HepG2 (cell line): ENCODE results near the gene MEPCE. TPM values are rescaled to one million over a fixed set of nuclear protein-coding genes. Genes with fewer than 3 reads are reported as not detected.

ENCODE experiments used
- ATAC-seq: fragments of 200-7000 bp; cut with Tn5 transposase; 3 replicates; pipeline ENCODE4 v1.9.1; 2020; ENCODE audit warnings: mild to moderate bottlenecking, moderate library complexity
- BruUV-seq: library from RNA; stranded (reverse); fragments of 400-500 nt; replicated peaks from 2 replicates; lab custom pipeline; 2021; lab: Mats Ljungman, UMichigan
- CTCF ChIA-PET: fragments of 300-600 bp; formaldehyde crosslinking; extraction: SDS; loops from one replicate; lab custom pipeline; 2021; ENCODE audit warnings: low total read pairs, inconsistent platforms, low intra/inter-chr PET ratio; lab: Yijun Ruan, JAX
- POLR2A ChIA-PET: fragments of 350-600 bp; sonication (Branson Sonifier 250); formaldehyde crosslinking; loops from one replicate; lab custom pipeline; 2020; ENCODE audit warnings: antibody characterized with exemption, inconsistent platforms; lab: Yijun Ruan, JAX
- DNase-seq: peaks from one replicate; pipeline ENCODE4 v3.0.0-alpha.2; 2015; ENCODE audit warnings: low spot score
- FAIRE-seq: peaks from 3 replicates; lab custom pipeline; 2011; peaks lifted over from hg19 to GRCh38; lab: Jason Lieb, UNC
- H2AFZ ChIP-seq: one replicate; pipeline ENCODE4 v1.6.1; 2011; ENCODE audit warnings: low read length, inconsistent platforms
- H3K27ac ChIP-seq: fragments of 300-600 bp; 3 replicates; pipeline ENCODE4 v1.8.0; 2011; ENCODE audit warnings: mixed run types, mild to moderate bottlenecking, mixed read lengths, low read length, inconsistent platforms; ENCODE audit not compliant: insufficient read depth; ENCODE audit errors: extremely low read length
- H3K27me3 ChIP-seq, 2 experiments: fragments of 200-600 bp in 1 of 2; 2 replicates in 1 of 2; 3 replicates in 1 of 2; pipeline versions ENCODE4 v1.6.0 to v1.8.0; 2011; ENCODE audit warnings: low read length in 2 of 2, mild to moderate bottlenecking in 2 of 2, moderate library complexity in 2 of 2, inconsistent platforms in 1 of 2; ENCODE audit not compliant: insufficient read depth in 2 of 2, control insufficient read depth in 1 of 2
- H3K36me3 ChIP-seq, 2 experiments: fragments of 200-600 bp in 1 of 2; replicated peaks in 1 of 2; 2 replicates in 1 of 2; 3 replicates in 1 of 2; pipeline versions ENCODE4 v1.5.1 to v1.8.0; 2011; ENCODE audit warnings: low read length in 2 of 2, inconsistent platforms in 1 of 2; ENCODE audit not compliant: insufficient read depth in 2 of 2, control insufficient read depth in 1 of 2
- H3K4me1 ChIP-seq: 2 replicates; pipeline ENCODE4 v1.5.1; 2012; ENCODE audit warnings: low read length, inconsistent platforms; ENCODE audit not compliant: insufficient read depth
- H3K4me2 ChIP-seq: 2 replicates; pipeline ENCODE4 v1.6.0; 2011; ENCODE audit warnings: low read depth, low read length, inconsistent platforms
- H3K4me3 ChIP-seq, 3 experiments: fragments of 200-600 bp in 1 of 3; sonication (generic), shearing (Covaris generic) in 1 of 3; replicated peaks in 1 of 3; 2 replicates each; pipeline ENCODE4 v1.5.1; 2011 to 2016; ENCODE audit warnings: low read length in 3 of 3, inconsistent platforms in 2 of 3, low read depth in 2 of 3, mild to moderate bottlenecking in 2 of 3, control low read depth in 1 of 3, mixed read lengths in 1 of 3; ENCODE audit not compliant: insufficient read depth in 1 of 3
- H3K79me2 ChIP-seq: one replicate; pipeline ENCODE4 v1.6.1; 2011; ENCODE audit warnings: low read length, inconsistent platforms; ENCODE audit not compliant: insufficient read depth
- H3K9ac ChIP-seq: 2 replicates; pipeline ENCODE4 v1.6.0; 2011; ENCODE audit warnings: mild to moderate bottlenecking, low read depth, low read length, inconsistent platforms; ENCODE audit not compliant: insufficient read depth
- H3K9me3 ChIP-seq: 2 replicates; pipeline ENCODE4 v1.5.1; 2012; ENCODE audit warnings: mild to moderate bottlenecking, low read length
- H4K20me1 ChIP-seq: 2 replicates; pipeline ENCODE4 v1.6.0; 2011; ENCODE audit warnings: inconsistent platforms, mild to moderate bottlenecking, low read length, moderate library complexity; ENCODE audit not compliant: insufficient read depth
- HES4 ChIP-seq: sonication (generic); formaldehyde crosslinking; IDR thresholded peaks from 2 replicates; pipeline ENCODE4 v1.9.0; 2021; ENCODE audit warnings: mild to moderate bottlenecking, missing genetic modification reagents, borderline replicate concordance
- HMGA1 ChIP-seq: sonication (generic); formaldehyde crosslinking; conservative IDR thresholded peaks from 2 replicates; pipeline ENCODE4 v1.4.0; 2020; ENCODE audit warnings: missing genetic modification reagents
- MLLT10 ChIP-seq: sonication (generic); formaldehyde crosslinking; IDR thresholded peaks from 2 replicates; pipeline ENCODE4 v1.4.0; 2020; ENCODE audit warnings: missing genetic modification reagents
- ZBTB20 ChIP-seq: sonication (generic); formaldehyde crosslinking; IDR thresholded peaks from 2 replicates; pipeline ENCODE4 v1.8.1; 2023; ENCODE audit warnings: missing genetic modification reagents, low read depth, mild to moderate bottlenecking, borderline replicate concordance
- ZNF354B ChIP-seq: sonication (generic); formaldehyde crosslinking; IDR thresholded peaks from 2 replicates; pipeline ENCODE4 v1.8.0; 2022; ENCODE audit warnings: mild to moderate bottlenecking, missing genetic modification reagents
- ZSCAN30 ChIP-seq: sonication (generic); formaldehyde crosslinking; IDR thresholded peaks from 2 replicates; pipeline ENCODE4 v1.5.0; 2020; ENCODE audit warnings: mild to moderate bottlenecking, missing genetic modification reagents
- WGBS: methylation state at CpG from one replicate; pipeline ENCODE4 v1.1.6; 2017; ENCODE audit warnings: low lambda C conversion rate; 5-methylcytosine and 5-hydroxymethylcytosine counted together
- in situ Hi-C: cut with HindIII; loops from 2 replicates; pipeline ENCODE4 v1.10.0; 2017; ENCODE audit warnings: low pct_unique_long_range_greater_than_20kb; ENCODE audit not compliant: extremely low pct_ligation_motif_present
- intact Hi-C: fragments of 100-400 bp; cut with micrococcal nuclease; formaldehyde crosslinking; loops from one replicate; pipeline ENCODE4 v1.10.0; 2022; ENCODE audit not compliant: unreplicated experiment
- polyA plus RNA-seq, 8 experiments: library from polyadenylated mRNA; depleted of rRNA in 3 of 8; stranded (reverse) in 7 of 8; unstranded in 1 of 8; fragments of >200 nt; fragmentation: Illumina TruSeq in 4 of 8; extraction: Trizol in 4 of 8; gene quantifications; 2 replicates each; pipeline versions ENCODE4 v1.2.1 to v1.2.3, GENCODE V29; 2011 to 2016; ENCODE audit warnings: low read depth in 4 of 8, missing spikeins in 1 of 8, mixed read lengths in 1 of 8; ENCODE audit not compliant: insufficient read depth in 1 of 8
- total RNA-seq, 5 experiments: library from RNA; depleted of rRNA; stranded (reverse); fragments of >200 nt; fragmentation: Illumina TruSeq; extraction: Trizol; gene quantifications; 2 replicates each; pipeline ENCODE4 v1.2.3, GENCODE V29; 2016; ENCODE audit warnings: low read depth in 1 of 5
- TF ChIP-seq, protein P1 (sequence below): sonication (generic); formaldehyde crosslinking; IDR thresholded peaks from 2 replicates; pipeline ENCODE4 v1.4.0; 2020; ENCODE audit warnings: missing genetic modification reagents, borderline replicate concordance
- TF ChIP-seq, protein P2 (sequence below): sonication (generic); formaldehyde crosslinking; IDR thresholded peaks from 2 replicates; pipeline ENCODE4 v1.8.0; 2022; ENCODE audit warnings: mild to moderate bottlenecking, missing genetic modification reagents
- TF ChIP-seq, protein P3 (sequence below): sonication (generic); formaldehyde crosslinking; IDR thresholded peaks from 2 replicates; pipeline ENCODE4 v1.9.0; 2022; ENCODE audit warnings: missing genetic modification reagents, mild to moderate bottlenecking, borderline replicate concordance

MEPCE gene
- total and polyA plus RNA-seq, 2 of the 13 experiments (the other 11 are each of a cell fraction or from before 2014, with no cell fraction given): 12.3 to 26.0 TPM

DNA sequence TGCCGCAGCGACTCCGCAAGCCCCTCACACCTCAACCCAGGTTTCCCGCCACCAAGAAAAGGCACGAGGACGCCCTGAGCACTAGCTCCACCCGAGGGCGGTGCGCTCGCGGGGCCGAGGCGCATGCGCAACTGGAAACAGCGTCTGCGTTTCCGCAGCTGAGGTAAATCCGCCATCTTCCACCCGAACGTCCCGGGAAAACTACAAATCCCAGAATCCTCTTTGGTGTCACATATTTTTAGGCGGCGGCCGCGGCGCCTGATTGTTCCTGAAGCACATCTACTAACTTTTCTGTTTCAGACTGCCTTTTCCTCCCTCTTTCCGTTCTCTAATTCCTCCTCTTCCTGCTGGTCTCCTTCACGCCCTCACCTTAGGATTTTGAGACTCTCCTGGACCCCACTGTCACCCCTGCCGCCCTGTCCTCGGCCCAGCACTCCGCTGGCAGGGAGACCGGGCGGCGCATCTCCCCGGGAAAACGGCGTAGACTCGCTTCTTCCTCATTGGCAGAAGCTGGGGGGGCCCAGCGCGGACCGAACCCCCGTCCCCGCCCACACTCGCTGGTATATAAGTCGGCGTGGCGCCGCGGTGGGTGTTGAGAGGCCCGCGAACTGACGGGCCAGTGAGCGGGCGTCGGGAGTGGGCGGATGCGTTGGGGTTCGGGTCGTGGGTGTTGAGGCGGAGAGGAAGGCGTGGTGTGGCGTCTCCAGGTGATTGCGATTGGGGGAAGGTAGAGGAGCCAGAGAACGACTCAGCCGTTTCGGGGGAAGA, 1.2 kb upstream of the MEPCE start, which contains the start of gene ZCWPW1 (continued):
- TF ChIP-seq, protein P1, sequence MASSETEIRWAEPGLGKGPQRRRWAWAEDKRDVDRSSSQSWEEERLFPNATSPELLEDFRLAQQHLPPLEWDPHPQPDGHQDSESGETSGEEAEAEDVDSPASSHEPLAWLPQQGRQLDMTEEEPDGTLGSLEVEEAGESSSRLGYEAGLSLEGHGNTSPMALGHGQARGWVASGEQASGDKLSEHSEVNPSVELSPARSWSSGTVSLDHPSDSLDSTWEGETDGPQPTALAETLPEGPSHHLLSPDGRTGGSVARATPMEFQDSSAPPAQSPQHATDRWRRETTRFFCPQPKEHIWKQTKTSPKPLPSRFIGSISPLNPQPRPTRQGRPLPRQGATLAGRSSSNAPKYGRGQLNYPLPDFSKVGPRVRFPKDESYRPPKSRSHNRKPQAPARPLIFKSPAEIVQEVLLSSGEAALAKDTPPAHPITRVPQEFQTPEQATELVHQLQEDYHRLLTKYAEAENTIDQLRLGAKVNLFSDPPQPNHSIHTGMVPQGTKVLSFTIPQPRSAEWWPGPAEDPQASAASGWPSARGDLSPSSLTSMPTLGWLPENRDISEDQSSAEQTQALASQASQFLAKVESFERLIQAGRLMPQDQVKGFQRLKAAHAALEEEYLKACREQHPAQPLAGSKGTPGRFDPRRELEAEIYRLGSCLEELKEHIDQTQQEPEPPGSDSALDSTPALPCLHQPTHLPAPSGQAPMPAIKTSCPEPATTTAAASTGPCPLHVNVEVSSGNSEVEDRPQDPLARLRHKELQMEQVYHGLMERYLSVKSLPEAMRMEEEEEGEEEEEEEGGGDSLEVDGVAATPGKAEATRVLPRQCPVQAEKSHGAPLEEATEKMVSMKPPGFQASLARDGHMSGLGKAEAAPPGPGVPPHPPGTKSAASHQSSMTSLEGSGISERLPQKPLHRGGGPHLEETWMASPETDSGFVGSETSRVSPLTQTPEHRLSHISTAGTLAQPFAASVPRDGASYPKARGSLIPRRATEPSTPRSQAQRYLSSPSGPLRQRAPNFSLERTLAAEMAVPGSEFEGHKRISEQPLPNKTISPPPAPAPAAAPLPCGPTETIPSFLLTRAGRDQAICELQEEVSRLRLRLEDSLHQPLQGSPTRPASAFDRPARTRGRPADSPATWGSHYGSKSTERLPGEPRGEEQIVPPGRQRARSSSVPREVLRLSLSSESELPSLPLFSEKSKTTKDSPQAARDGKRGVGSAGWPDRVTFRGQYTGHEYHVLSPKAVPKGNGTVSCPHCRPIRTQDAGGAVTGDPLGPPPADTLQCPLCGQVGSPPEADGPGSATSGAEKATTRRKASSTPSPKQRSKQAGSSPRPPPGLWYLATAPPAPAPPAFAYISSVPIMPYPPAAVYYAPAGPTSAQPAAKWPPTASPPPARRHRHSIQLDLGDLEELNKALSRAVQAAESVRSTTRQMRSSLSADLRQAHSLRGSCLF (CRISPR knock-in tag): peak; percentile 91; the same call in 1 of the 2 replicates
- TF ChIP-seq, all 625 proteins: peak for 378

DNA sequence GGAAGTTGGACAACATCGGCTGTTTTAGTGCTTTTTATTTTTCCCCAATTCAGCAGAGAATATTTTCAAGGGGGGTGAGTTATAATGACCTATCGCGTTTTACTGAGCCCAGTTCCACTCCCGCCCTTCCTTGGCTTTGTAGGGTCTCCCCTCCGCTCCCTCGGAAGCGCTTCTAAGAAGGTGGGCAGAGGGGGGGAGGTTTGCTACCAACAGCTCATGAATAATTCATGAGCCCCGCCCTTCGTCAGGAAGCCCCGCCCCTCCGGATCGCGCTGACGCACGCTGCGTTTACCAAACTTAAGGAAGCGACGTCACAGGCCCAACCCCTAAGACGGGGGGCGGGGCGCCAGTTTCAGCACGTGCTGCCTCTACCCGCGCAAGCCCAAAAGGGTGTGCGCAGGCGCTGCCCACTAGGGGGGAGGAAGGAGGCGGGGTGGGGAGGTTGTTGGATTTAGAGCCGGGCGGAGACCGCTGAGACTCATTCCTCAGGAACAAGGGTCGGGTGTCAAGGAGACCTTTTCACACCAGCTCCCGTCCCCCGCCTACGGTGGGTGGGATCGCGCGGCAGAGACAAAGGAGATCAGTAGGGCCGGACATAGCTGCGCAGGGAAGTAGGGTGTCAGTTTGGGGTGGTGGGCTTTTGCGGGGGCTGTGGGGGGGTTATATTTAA, 529 bp upstream of the MEPCE start:
- in situ Hi-C loops (no loop called here), intact Hi-C loops (loop anchor here (2.0 kb wide), 1 partner anchor 16 kb away; no protein-coding TSS in a partner anchor)
- ChIA-PET CTCF (interaction anchor here (1.2 kb wide), 1 partner anchor 22 kb away, joined by 3 read pairs; no protein-coding TSS in a partner anchor), POLR2A (interaction anchor here (0.5 to 4.8 kb wide), 49 partner anchors 9 to 1086 kb away, joined by 3 to 199 read pairs (median 5); partner anchors contain the start of genes AGFG2, AP4M1, FBXO24 and LAMTOR4)
- Histone ChIP-seq H4K20me1 (no peaks in the 10 kb centered on the region; the same call in 1 of the 2 replicates), H3K4me1 (peaks cover 45% of the 10 kb centered on the region), H3K4me2 (peak overlapping the region; percentile 94), H3K27me3 (no peaks in the 10 kb centered on the region; a peak in 1 of 5 replicates), H3K27ac (peak overlapping the region; percentile 98), H3K9ac (peak overlapping the region; percentile 98), H2AFZ (no peak overlapping the region), H3K4me3 (peak overlapping the region; percentile 75 to 87 (median 83)), H3K9me3 (no peaks in the 10 kb centered on the region), H3K79me2 (peaks cover 23% of the 10 kb centered on the region), H3K36me3 (peaks cover 3 to 28% of the 10 kb centered on the region in 2 experiments)
- DNase-seq (peak; percentile 98), ATAC-seq (peak; percentile 60), FAIRE-seq (no peak)
- TSS peak; percentile 62 for BruUV-seq
- 0% methylated on average over 30 of the region's 40 CpGs for WGBS
- no peak for TF ChIP-seq HMGA1 (CRISPR knock-in tag)
- TF ChIP-seq MLLT10 (CRISPR knock-in tag): no peak
- TF ChIP-seq, protein P2, sequence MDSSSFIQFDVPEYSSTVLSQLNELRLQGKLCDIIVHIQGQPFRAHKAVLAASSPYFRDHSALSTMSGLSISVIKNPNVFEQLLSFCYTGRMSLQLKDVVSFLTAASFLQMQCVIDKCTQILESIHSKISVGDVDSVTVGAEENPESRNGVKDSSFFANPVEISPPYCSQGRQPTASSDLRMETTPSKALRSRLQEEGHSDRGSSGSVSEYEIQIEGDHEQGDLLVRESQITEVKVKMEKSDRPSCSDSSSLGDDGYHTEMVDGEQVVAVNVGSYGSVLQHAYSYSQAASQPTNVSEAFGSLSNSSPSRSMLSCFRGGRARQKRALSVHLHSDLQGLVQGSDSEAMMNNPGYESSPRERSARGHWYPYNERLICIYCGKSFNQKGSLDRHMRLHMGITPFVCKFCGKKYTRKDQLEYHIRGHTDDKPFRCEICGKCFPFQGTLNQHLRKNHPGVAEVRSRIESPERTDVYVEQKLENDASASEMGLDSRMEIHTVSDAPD (CRISPR knock-in tag): no peak
- TF ChIP-seq, protein P3, sequence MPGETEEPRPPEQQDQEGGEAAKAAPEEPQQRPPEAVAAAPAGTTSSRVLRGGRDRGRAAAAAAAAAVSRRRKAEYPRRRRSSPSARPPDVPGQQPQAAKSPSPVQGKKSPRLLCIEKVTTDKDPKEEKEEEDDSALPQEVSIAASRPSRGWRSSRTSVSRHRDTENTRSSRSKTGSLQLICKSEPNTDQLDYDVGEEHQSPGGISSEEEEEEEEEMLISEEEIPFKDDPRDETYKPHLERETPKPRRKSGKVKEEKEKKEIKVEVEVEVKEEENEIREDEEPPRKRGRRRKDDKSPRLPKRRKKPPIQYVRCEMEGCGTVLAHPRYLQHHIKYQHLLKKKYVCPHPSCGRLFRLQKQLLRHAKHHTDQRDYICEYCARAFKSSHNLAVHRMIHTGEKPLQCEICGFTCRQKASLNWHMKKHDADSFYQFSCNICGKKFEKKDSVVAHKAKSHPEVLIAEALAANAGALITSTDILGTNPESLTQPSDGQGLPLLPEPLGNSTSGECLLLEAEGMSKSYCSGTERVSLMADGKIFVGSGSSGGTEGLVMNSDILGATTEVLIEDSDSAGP (CRISPR knock-in tag): no peak; the same call in none of the 2 replicates
- no peak; the same call in 1 of the 2 replicates for TF ChIP-seq ZBTB20
- TF ChIP-seq ZNF354B (CRISPR knock-in tag): no peak; the same call in 1 of the 2 replicates
- no peak for TF ChIP-seq HES4 (CRISPR knock-in tag)
- TF ChIP-seq ZSCAN30 (CRISPR knock-in tag): no peak
